IPS-15b (cell line): ENCODE data around the gene GMDS.

Experiments
- H3K27me3 ChIP-seq: one replicate; pipeline ENCODE4 v1.6.1; 2013; ENCODE audit warnings: low read length; ENCODE audit not compliant: control insufficient read depth, insufficient read depth
- H3K36me3 ChIP-seq: one replicate; pipeline ENCODE4 v1.6.1; 2013; ENCODE audit warnings: low read length; ENCODE audit not compliant: control insufficient read depth, insufficient read depth
- H3K4me1 ChIP-seq: one replicate; pipeline ENCODE4 v1.6.1; 2013; ENCODE audit warnings: mild to moderate bottlenecking, low read length; ENCODE audit not compliant: control insufficient read depth, insufficient read depth
- H3K4me3 ChIP-seq: one replicate; pipeline ENCODE4 v1.5.1; 2013; ENCODE audit warnings: low read depth, low read length
- H3K9ac ChIP-seq: one replicate; pipeline ENCODE4 v1.6.1; 2013; ENCODE audit warnings: low read depth, mild to moderate bottlenecking, low read length
- H3K9me3 ChIP-seq: one replicate; pipeline ENCODE4 v1.6.1; 2013; ENCODE audit warnings: mild to moderate bottlenecking, low read length; ENCODE audit not compliant: control insufficient read depth, insufficient read depth

Gene GMDS

DNA sequence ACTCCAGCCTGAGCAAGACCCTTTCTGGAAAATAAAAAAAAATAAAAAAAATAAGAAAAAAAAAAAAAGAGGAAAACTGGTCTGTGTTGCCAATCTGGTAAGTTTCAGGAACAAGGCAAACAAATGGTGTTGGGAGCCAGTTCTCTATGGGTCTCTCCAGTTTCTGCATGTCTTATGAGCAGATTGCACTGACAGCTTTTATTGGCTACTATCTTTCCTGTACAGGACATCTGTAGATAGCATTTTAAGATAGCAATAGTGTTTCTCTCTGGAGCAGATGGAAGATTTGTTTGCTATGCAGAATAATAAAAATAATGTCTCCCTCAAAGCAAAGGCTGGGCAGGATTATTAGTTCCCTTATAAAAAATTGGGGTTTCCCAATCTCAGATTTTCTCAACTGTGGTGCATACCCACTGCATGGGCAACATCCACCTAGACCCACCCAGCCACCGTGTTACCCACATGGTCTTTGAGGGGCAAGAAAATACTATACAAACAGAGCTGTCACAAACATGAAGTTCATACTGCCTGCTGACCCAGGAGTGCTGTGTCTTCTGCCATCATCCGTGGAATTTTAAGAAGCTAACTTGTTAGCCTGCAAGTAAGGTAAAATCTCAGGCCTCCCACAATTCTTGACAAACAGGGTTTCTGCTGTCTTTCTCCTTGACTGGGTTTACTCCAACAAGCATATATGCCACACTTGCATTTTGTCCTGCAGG is 9.5 kb downstream of the GMDS start:
- H3K9ac ChIP-seq = no peak overlapping the region
- H3K36me3 ChIP-seq = no peaks in the 10 kb centered on the region
- H3K9me3 ChIP-seq = no peaks in the 10 kb centered on the region
- H3K4me1 ChIP-seq = peaks cover 10% of the 10 kb centered on the region
- H3K27me3 ChIP-seq = no peaks in the 10 kb centered on the region
- no peak overlapping the region for H3K4me3 ChIP-seq

- Histone ChIP-seq H3K9me3 (no peaks in the 10 kb centered on the region), H3K4me1 (peaks cover 15% of the 10 kb centered on the region), H3K9ac (no peak overlapping the region), H3K36me3 (no peaks in the 10 kb centered on the region), H3K4me3 (no peak overlapping the region), H3K27me3 (no peaks in the 10 kb centered on the region)
These were observed 13.0 kb downstream of the GMDS start for GRCh38 chr6:2232445-2232844.

DNA sequence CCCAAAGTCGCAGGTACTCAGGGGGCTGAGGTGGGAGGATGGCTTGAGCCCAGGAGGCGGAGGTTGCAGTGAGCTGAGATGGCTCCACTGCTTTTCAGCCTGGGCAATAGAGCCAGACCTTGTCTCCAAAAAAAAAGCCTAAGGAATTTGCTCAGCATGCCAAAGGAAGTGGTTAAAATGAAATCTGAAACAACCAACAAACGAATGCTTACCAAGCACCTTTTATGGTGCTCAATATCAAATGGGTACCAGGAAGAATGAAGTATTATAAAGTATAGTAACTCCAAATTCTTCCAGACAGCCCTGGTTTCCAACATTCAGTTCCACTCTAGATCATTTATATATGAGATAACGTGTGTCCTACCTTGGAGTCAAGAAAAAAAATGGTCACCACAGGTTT is 14.0 kb downstream of the GMDS start:
- Histone ChIP-seq H3K9me3 (no peaks in the 10 kb centered on the region), H3K27me3 (no peaks in the 10 kb centered on the region), H3K4me1 (peaks cover 15% of the 10 kb centered on the region), H3K9ac (no peak overlapping the region), H3K4me3 (no peak overlapping the region), H3K36me3 (no peaks in the 10 kb centered on the region)

DNA sequence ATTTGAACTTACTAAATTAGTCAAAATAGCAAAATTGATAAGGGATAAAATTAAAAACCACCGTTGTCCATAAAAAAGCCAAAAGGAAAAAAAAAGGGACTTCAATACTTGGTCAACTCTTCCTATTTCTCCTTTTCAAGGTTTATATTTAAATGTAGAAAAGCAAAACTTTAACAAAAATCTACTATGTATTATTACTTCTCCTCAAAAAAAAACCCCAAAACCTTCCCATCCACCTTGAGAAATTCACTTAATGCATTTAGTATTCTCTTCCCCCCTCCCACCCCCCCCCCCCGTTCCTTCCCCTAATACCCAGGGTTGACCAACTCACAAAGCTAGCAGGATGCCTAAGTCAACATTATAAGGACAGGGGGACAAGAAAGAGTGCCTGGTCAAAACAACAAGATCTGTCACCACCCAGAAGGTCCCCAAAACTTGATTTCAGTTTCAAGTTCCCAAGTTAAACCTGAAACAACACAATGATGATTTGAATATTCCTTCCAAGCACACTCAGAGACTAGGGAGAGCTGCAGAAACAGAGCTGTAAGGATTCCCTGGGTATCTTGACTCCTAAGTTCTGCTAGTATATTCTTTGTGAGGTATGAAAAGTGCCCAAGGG is 14.6 kb downstream of the GMDS start:
- Histone ChIP-seq H3K27me3 (no peaks in the 10 kb centered on the region), H3K4me3 (no peak overlapping the region), H3K4me1 (peaks cover 15% of the 10 kb centered on the region), H3K9ac (no peak overlapping the region), H3K36me3 (no peaks in the 10 kb centered on the region), H3K9me3 (no peaks in the 10 kb centered on the region)

DNA sequence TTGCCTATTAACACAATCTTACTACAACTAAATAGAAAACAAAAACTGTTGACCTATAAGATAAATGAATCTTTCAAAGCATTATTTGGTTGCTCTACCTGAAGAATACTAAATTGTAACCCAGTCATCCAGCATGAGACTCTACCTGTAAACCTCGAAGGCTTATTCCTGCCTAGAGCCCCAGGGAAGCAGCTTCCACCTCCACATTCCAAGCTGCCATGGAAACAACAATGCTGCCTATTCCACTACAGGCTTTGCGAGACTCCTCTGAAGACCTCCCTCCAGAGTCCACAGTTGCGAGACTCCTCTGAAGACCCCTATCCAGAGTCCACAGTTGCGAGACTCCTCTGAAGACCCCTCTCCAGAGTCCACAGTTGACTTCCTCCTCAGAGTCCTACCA is 15.7 kb downstream of the GMDS start:
- Histone ChIP-seq H3K9me3 (no peaks in the 10 kb centered on the region), H3K4me1 (peaks cover 15% of the 10 kb centered on the region), H3K4me3 (no peak overlapping the region), H3K36me3 (no peaks in the 10 kb centered on the region), H3K27me3 (no peaks in the 10 kb centered on the region), H3K9ac (no peak overlapping the region)

GRCh38 chr6:2229039-2229438 is 16.4 kb downstream of the GMDS start:
- H3K4me1 ChIP-seq = peaks cover 15% of the 10 kb centered on the region
- no peaks in the 10 kb centered on the region for H3K36me3 ChIP-seq
- H3K9ac ChIP-seq = no peak overlapping the region
- H3K9me3 ChIP-seq = no peaks in the 10 kb centered on the region
- no peaks in the 10 kb centered on the region for H3K27me3 ChIP-seq
- no peak overlapping the region for H3K4me3 ChIP-seq

- H3K9ac ChIP-seq = no peak overlapping the region
- no peaks in the 10 kb centered on the region for H3K9me3 ChIP-seq
- H3K4me3 ChIP-seq = no peak overlapping the region
- no peaks in the 10 kb centered on the region for H3K27me3 ChIP-seq
- H3K36me3 ChIP-seq = no peaks in the 10 kb centered on the region
- peaks cover 15% of the 10 kb centered on the region for H3K4me1 ChIP-seq
These were observed 17.0 kb downstream of the GMDS start for GRCh38 chr6:2228392-2228791.

DNA sequence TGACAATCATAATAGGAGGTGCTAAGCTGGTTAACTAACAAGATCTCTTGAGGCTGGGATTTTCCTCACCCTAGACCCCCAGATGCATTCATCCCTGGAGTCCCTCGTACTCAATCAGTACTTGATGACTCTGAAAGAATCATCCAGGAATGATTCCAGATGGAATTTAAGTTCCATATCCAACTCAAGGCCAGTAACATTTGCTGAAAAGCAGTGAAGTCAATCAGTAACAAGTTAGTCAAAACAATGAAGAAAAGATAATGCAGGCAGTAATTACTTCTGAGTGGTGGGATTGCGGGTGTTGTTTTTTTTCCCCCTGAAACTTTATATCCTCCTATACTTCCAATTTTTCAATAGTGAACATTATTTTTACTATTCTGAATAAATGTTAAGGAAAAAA is 18.6 kb downstream of the GMDS start:
- H3K27me3 ChIP-seq = no peaks in the 10 kb centered on the region
- no peaks in the 10 kb centered on the region for H3K9me3 ChIP-seq
- no peak overlapping the region for H3K4me3 ChIP-seq
- no peaks in the 10 kb centered on the region for H3K36me3 ChIP-seq
- H3K4me1 ChIP-seq = peaks cover 21% of the 10 kb centered on the region
- H3K9ac ChIP-seq = no peak overlapping the region

DNA sequence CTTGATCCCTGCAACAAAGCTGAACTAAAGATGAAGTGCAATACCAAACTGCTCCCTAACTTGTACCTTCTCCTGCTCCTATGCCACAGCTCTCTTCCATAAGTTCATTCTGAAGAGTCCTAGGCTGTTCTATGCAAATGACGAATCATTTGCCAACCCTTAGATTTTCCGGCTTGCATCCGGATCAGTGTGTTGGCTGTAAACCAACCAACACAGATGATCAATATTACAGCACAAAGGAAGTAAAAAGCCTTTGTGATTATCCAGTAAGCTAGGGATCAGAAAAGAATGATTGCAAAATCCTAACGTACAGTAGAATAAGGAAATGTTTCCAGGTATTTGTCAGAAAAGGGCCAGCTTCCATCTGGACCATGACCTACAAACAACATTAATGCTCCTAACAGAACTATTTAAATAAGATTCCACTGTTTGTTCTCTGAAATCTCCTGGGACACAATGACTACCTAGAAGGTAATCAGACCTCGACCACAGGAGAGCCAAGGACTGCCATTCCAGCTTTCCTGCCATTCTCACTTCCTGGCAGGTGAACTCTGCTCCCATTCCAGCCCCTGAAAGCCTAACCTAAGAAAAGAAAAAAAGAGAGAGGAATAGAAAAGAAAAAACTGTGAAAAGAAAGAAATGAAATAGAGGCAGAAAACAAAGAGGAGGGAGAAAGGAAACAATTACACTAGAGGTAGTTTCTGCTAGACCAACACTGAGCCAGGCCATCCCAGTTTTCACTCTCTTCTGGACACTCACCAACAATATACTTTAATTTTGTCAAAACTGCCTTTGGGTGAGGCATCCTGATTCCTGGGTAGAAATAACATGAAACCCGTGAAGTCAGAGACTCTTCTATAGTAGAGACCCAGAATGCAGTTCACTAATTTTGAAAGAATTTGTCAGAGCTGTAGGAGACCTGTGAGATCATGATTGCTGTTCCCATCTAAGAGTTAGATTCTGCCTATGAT is 19.7 kb downstream of the GMDS start:
- H3K4me3 ChIP-seq = no peak overlapping the region
- H3K27me3 ChIP-seq = no peaks in the 10 kb centered on the region
- H3K4me1 ChIP-seq = peaks cover 17% of the 10 kb centered on the region
- H3K9ac ChIP-seq = no peak overlapping the region
- no peaks in the 10 kb centered on the region for H3K9me3 ChIP-seq
- no peaks in the 10 kb centered on the region for H3K36me3 ChIP-seq

- H3K9me3 ChIP-seq = no peaks in the 10 kb centered on the region
- no peaks in the 10 kb centered on the region for H3K36me3 ChIP-seq
- H3K9ac ChIP-seq = no peak overlapping the region
- no peak overlapping the region for H3K4me3 ChIP-seq
- peaks cover 15% of the 10 kb centered on the region for H3K4me1 ChIP-seq
- no peaks in the 10 kb centered on the region for H3K27me3 ChIP-seq
These were observed 20.5 kb downstream of the GMDS start for GRCh38 chr6:2224847-2225382.

GRCh38 chr6:2222275-2222842 is 23.0 kb downstream of the GMDS start:
- no peaks in the 10 kb centered on the region for H3K9me3 ChIP-seq
- no peaks in the 10 kb centered on the region for H3K27me3 ChIP-seq
- H3K9ac ChIP-seq = no peak overlapping the region
- no peaks in the 10 kb centered on the region for H3K36me3 ChIP-seq
- no peak overlapping the region for H3K4me3 ChIP-seq
- peaks cover 10% of the 10 kb centered on the region for H3K4me1 ChIP-seq
